Measurements from ENCODE around the gene MFAP5. TPM values are rescaled to one million over a fixed set of nuclear protein-coding genes. Genes with fewer than 3 reads are reported as not detected.
A peak's percentile ranks its signal among the peaks of the same experiment; 100 is the strongest.
"Not testable (repeated sequence)": the region's sequence is repeated elsewhere in the genome, so short reads cannot be mapped to it uniquely, and the experiment has no call there.

The MFAP5 gene
- total RNA-seq, 1 donor from 2014 or later = 174 TPM

GRCh38 chr12:8629486-8630033, 33.1 kb downstream of the MFAP5 start:
- peaks cover 0 to 4% of the 10 kb centered on the region in 2 donors for H3K4me1 ChIP-seq
- no peaks in the 10 kb centered on the region for H3K36me3 ChIP-seq
- intact Hi-C loops (cut with DNase I) = no loop called here
- H3K4me3 ChIP-seq = no peak overlapping the region
- DNase-seq (ENCODE audit: low spot score in 2 of 2) = peak in 1 of 2 donors; percentile 75
- no peaks in the 10 kb centered on the region for H3K9me3 ChIP-seq
- H3K27ac ChIP-seq = peak overlapping the region; percentile 51 to 55
- TF ChIP-seq, protein P1, sequence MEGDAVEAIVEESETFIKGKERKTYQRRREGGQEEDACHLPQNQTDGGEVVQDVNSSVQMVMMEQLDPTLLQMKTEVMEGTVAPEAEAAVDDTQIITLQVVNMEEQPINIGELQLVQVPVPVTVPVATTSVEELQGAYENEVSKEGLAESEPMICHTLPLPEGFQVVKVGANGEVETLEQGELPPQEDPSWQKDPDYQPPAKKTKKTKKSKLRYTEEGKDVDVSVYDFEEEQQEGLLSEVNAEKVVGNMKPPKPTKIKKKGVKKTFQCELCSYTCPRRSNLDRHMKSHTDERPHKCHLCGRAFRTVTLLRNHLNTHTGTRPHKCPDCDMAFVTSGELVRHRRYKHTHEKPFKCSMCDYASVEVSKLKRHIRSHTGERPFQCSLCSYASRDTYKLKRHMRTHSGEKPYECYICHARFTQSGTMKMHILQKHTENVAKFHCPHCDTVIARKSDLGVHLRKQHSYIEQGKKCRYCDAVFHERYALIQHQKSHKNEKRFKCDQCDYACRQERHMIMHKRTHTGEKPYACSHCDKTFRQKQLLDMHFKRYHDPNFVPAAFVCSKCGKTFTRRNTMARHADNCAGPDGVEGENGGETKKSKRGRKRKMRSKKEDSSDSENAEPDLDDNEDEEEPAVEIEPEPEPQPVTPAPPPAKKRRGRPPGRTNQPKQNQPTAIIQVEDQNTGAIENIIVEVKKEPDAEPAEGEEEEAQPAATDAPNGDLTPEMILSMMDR (IDR thresholded peaks at IDR 0.05) = no peak
- H3K27me3 ChIP-seq = no peaks in the 10 kb centered on the region

GRCh38 chr12:8628731-8629130, 33.9 kb downstream of the MFAP5 start:
- peaks cover 0 to 4% of the 10 kb centered on the region in 2 donors for H3K4me1 ChIP-seq
- TF ChIP-seq, protein P1 (IDR thresholded peaks at IDR 0.05) = no peak
- no peaks in the 10 kb centered on the region for H3K27me3 ChIP-seq
- intact Hi-C loops (cut with DNase I) = no loop called here
- no peak overlapping the region for H3K4me3 ChIP-seq
- H3K9me3 ChIP-seq = no peaks in the 10 kb centered on the region
- DNase-seq (ENCODE audit: low spot score in 2 of 2) = no peak
- peak overlapping the region; percentile 55 for H3K27ac ChIP-seq
- no peaks in the 10 kb centered on the region for H3K36me3 ChIP-seq

DNA sequence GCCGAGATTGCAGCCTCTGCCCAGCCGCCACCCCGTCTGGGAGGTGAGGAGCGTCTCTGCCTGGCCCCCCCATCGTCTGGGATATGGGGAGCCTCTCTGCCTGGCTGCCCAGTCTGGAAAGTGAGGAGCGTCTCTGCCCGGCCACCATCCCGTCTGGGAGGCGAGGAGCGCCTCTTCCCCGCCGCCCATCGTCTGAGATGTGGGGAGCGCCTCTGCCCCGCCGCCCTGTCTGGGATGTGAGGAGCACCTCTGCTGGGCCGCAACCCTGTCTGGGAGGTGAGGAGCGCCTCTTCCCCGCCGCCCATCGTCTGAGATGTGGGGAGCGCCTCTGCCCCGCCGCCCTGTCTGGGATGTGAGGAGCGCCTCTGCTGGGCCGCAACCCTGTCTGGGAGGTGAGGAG, 37.9 kb downstream of the MFAP5 start:
- H3K27ac ChIP-seq; H3K27me3 ChIP-seq; intact Hi-C loops (cut with DNase I); H3K36me3 ChIP-seq; H3K4me3 ChIP-seq; H3K9me3 ChIP-seq; H3K4me1 ChIP-seq; DNase-seq (ENCODE audit: low spot score in 2 of 2): not testable (repeated sequence)

- H3K9me3 ChIP-seq = no peaks in the 10 kb centered on the region
- no peaks in the 10 kb centered on the region for H3K36me3 ChIP-seq
- no peak for DNase-seq (ENCODE audit: low spot score in 2 of 2)
- peaks cover 0 to 6% of the 10 kb centered on the region in 2 donors for H3K4me1 ChIP-seq
- TF ChIP-seq, protein P1 (IDR thresholded peaks at IDR 0.05) = no peak
- intact Hi-C loops (cut with DNase I) = no loop called here
- H3K27me3 ChIP-seq = no peaks in the 10 kb centered on the region
- no peak overlapping the region for H3K27ac ChIP-seq
- no peak overlapping the region for H3K4me3 ChIP-seq
Measured at GRCh38 chr12:8622646-8623045, 40.0 kb downstream of the MFAP5 start.

- Histone ChIP-seq H3K36me3 (no peaks in the 10 kb centered on the region), H3K27ac (no peak overlapping the region), H3K27me3 (no peaks in the 10 kb centered on the region), H3K9me3 (no peaks in the 10 kb centered on the region), H3K4me1 (peaks cover 0 to 6% of the 10 kb centered on the region in 2 donors), H3K4me3 (no peak overlapping the region)
- TF ChIP-seq, protein P1 (IDR thresholded peaks at IDR 0.05) = no peak
- intact Hi-C loops (cut with DNase I) = no loop called here
- DNase-seq (ENCODE audit: low spot score in 2 of 2) = no peak
Measured at GRCh38 chr12:8615206-8615605, 47.4 kb downstream of the MFAP5 start.

DNA sequence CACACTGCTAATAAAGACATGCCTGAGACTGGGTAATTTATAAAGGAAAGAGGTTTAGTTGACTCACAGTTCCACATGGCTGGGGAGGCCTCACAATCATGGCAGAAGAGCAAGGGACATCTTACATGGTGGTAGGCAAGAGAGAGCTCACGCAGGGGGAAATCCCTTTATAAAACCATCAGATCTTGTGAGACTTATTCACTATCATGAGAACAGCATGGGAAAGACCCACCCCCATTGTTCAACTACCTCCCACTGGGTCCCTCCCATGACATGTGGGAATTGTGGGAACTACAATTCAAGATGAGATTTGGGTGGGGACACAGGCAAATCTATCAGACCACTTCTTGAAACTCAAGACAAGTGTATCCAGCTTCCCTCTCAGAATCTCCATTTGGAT, 48.7 kb downstream of the MFAP5 start:
- H3K27me3 ChIP-seq; H3K27ac ChIP-seq; H3K4me1 ChIP-seq; DNase-seq (ENCODE audit: low spot score in 2 of 2); intact Hi-C loops (cut with DNase I); H3K4me3 ChIP-seq; H3K36me3 ChIP-seq; H3K9me3 ChIP-seq: not testable (repeated sequence)

DNA sequence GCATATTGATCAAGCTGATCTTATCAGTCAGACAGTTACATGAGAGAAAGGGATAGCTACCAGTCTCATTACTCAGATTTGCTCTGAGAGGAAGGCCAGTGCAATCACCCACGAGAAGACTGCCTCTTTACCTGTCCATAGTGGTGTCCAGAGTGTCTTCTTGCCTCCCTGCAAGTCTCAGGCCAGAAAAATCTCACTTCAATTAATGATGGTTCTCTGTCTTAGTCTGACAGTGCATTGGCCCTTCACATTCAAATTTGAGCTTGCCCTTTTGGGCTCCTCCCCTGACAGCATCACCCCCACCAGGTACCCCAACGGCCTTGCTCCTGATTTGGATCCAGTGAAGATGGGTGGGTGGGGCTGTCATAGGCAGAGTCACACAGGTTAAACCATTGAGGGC, 50.0 kb downstream of the MFAP5 start, which contains the start of gene AICDA:
Gene AICDA, minus strand, starts transcription at position 231 of the 400 bp plus-strand sequence. Its CDS starts 92 bp downstream, at position 139.
- Histone ChIP-seq H3K36me3 (no peaks in the 10 kb centered on the region), H3K9me3 (no peaks in the 10 kb centered on the region), H3K27ac (no peak within 1 kb of the TSS), H3K4me3 (no peak within 1 kb of the TSS), H3K4me1 (no peaks in the 10 kb centered on the region), H3K27me3 (no peaks in the 10 kb centered on the region)
- TF ChIP-seq, protein P1 (IDR thresholded peaks at IDR 0.05) = no peak
- intact Hi-C loops (cut with DNase I) = no loop called here
- DNase-seq (ENCODE audit: low spot score in 2 of 2) = no peak

Measured in ascending aorta (tissue), 2 donors.